DMS114 treated with DMSO at 0.1 percent for 48 hours (cell line): Measurements from ENCODE around the gene TRAF3.
"Not testable (repeated sequence)": the region's sequence is repeated elsewhere in the genome, so short reads cannot be mapped to it uniquely, and the experiment has no call there.

Experiments used
- DNase-seq: peaks from one replicate; lab custom pipeline; 2025; ENCODE audit not compliant: unreplicated experiment; lab: John Stamatoyannopoulos, UW

The TRAF3 gene

DNA sequence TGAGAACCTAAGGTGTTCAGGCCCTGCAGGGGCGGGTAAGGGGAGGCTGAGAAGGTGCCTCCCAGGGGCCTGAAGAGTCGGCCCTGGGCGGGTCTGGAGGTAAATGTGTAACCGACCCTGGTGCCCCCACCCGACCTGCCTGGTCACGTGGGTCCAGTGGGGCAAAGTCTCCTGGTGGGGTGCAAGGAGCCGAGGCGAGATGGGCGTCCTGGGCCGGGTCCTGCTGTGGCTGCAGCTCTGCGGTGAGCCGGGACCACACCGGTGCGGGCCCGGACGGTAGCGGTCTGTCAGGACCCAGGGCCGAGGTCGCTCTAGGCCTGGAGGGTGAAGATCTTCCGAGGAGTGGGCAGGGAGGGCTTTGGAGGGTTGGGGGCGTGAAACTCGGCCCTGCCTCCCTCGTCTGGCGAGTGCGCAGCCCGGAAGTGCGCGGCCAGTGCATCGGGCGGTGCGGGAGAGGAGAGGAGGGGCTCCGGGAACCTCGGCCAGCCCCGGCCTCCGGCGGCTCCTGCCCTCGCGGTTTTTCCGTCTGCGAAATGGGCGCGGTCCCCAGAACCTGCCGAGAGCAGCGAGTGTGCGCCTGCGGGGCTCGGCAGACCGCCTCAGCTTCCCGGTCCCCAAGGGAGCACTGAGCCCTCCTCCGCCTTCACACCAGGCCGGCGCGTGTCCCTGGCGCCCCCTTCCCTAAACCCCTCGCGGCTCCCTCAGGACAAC, 145.4 kb downstream of the TRAF3 start, which contains the start of gene AMN:
Gene AMN (plus strand): TSS at position 174 of the 711 bp plus-strand sequence. CDS start 26 bp downstream, at position 200.
- no peak for DNase-seq

GRCh38 chr14:102923201-102923924, 146.1 kb downstream of the TRAF3 start:
- DNase-seq = no peak

DNA sequence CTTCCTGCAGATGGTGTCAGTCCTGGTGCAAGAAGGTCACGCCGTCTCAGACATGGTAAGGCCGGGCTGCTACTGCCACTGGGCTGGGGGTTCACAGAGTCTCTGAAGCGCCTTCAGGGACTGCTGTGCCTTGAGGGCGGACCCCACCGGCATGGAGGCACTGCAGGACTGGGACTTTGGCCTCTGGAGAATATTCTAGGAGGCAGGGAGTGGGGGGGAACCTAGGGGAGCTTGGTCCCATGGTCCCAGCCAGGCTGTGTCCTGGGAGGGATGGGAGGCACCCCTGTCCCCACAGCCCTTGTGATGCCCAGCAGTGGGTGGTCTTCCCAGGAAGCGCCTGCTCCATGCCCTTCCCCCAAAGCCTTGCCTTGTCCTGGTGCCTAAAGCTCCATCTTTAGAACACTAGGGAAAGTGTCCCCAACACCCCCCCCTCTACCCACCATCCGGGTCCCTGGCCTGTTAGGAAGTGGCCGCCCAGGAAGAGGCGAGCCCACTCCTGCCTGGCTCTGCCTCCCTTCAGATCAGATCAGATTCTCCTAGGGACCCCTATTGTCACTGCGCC, 146.8 kb downstream of the TRAF3 start:
- no peak for DNase-seq

- no peak for DNase-seq
Observed at GRCh38 chr14:102924632-102925588, 147.7 kb downstream of the TRAF3 start.

- no peak for DNase-seq
Observed at GRCh38 chr14:102925646-102926045, 148.4 kb downstream of the TRAF3 start.

DNA sequence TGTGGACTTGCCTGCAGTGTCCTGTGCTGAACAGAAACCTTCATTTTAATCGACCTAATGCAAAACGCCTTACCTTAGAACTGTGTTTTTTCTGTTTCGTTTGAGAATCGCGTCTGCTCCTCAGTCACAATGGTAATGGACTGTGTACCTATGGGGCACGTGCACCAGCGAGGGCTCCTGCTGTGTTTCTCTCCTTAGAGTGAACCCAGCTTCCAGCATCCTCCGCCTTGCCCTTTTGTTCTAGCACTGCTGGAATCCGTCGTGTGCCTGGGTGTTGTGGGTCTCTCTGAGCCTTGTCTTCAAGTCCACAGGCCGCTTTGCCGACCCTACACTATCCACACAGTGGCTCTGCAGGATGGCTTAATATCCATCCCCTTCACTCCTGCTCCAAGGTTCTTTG, 148.9 kb downstream of the TRAF3 start:
- no peak for DNase-seq

DNA sequence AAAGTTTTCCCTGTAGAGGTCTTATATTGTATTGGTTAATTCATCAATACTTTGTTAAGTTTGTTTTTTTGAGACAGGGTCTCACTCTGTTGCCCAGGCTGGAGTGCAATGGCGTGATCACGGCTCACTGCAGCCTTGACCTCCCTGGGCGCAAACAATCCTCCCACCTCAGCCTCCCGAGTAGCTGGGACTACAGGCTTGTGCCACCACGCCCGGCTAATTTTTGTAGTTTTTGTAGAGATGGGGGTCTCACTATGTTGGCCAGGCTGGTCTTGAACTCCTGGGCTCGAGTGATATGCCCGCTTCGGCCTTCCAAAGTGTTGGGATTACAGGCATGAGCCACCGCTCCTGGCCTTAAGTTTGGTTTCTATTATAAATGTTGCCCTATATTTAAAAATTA, 149.6 kb downstream of the TRAF3 start:
- DNase-seq = not testable (repeated sequence)

GRCh38 chr14:102927346-102927877, 150.2 kb downstream of the TRAF3 start:
- DNase-seq = no peak

GRCh38 chr14:102927878-102928411, 150.7 kb downstream of the TRAF3 start:
- DNase-seq = no peak

GRCh38 chr14:102928412-102929240, 151.4 kb downstream of the TRAF3 start:
- DNase-seq = peak; percentile 10

DNA sequence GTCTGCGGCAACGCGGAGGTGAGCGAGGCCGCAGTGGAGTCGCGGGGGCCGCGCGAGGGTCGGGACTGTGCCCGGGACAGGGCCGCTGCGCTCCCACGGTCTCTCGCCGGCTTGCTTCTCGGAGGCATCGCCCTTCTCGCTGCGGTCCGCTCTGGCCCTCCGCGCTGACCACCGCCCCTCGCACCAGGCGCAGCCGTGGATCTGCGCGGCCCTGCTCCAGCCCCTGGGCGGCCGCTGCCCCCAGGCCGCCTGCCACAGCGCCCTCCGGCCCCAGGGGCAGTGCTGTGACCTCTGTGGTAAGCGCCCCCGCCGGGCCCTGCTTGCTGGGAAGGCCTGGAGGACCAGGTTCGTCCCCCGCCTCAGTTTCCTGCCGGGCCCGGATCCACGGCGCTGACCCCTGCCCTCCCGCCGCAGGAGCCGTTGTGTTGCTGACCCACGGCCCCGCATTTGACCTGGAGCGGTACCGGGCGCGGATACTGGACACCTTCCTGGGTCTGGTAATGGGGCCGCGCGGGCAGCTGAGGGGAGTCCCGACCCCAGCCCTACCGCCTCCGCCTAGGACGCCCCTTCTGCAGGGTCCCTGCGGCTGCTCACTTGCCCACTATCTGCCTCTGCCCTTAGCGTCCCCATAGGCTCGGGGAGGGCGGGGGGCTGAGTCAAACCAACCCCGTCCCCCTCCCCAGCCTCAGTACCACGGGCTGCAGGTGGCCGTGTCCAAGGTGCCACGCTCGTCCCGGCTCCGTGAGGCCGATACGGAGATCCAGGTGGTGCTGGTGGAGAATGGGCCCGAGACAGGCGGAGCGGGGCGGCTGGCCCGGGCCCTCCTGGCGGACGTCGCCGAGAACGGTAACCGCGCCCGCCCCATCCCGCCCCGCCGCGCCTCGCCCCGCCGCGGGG, 152.2 kb downstream of the TRAF3 start:
- DNase-seq = no peak

GRCh38 chr14:102930138-102930752, 153.0 kb downstream of the TRAF3 start:
- no peak for DNase-seq

- DNase-seq = no peak
Observed at GRCh38 chr14:102930753-102931579, 153.7 kb downstream of the TRAF3 start.

DNA sequence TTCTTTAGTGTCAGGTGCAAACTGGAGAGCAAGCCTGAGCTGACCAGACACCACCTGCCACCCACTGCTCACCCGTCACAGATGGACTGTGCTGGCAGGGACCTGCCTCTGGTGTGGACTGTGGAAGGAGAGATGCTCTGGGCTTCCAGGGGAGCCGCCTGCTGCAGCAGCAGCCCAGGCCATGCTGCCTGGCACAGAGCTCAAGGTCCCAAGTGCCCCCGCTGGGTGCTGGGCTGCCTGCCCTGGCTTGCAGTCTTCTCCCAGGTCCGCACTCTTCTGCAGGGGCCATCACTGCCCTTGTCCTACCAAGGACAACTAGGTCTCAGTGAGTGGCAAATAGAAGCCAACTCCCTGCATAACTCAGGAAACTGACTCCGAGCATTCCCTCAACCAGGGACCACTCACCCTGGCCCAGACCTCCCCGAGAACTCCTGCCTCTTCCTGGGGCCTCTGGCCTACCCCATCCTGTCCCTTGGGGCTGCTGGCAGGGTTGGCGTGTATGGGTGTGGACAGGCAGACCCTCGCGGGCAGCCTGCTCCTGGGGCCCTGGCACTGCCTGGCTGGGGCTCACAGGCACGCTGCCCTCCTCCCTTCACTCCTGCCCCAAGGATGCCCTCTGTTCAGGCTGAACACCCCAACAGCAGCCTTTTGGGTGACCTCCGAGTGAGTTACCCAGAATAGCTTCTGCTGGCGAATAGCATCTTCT, 154.5 kb downstream of the TRAF3 start:
- DNase-seq = no peak

- DNase-seq = no peak
Observed at GRCh38 chr14:102932484-102933248, 155.4 kb downstream of the TRAF3 start.
